GM04503 (cell line): ENCODE measurements around the gene RBM17.
A peak's percentile ranks its signal among the peaks of the same experiment; 100 is the strongest.
"Not testable (repeated sequence)": the region's sequence is repeated elsewhere in the genome, so short reads cannot be mapped to it uniquely, and the experiment has no call there.

ENCODE experiments used
- DNase-seq: peaks from one replicate; pipeline ENCODE4 v3.0.0-alpha.2; 2012; ENCODE audit warnings: low read depth

Gene RBM17, protein sequence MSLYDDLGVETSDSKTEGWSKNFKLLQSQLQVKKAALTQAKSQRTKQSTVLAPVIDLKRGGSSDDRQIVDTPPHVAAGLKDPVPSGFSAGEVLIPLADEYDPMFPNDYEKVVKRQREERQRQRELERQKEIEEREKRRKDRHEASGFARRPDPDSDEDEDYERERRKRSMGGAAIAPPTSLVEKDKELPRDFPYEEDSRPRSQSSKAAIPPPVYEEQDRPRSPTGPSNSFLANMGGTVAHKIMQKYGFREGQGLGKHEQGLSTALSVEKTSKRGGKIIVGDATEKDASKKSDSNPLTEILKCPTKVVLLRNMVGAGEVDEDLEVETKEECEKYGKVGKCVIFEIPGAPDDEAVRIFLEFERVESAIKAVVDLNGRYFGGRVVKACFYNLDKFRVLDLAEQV

DNA sequence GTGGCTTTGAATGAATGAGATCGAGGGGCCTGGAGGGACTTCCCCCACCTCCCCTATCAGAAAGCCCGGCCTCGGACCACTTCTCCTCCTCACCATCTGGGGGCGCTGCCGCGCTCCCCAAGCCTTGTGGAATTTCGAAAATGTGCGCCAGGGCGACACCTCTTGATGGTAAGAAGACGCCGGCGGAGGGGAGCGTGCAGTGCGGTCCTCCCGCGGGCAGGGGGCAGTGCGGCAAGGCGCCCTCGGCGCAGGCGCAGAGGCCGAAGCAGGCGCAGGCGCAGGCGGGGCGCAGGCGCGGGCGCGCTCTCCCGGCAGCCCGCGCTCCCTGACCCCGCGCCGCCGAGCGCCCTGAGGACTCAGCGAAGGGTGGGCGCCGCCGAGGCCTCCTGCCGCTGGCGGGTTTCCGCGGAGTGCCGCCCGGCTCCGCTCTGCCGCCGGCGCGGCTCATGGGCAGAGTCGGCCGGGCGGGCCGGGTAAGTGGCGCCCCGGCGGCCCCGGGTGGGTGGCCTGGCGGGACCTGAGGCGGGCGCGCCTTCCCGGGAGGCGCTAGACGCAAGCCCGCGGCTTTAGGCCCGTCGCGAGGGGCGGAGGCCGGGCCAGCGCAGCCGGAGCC, at the start of gene RBM17:
TSS of gene RBM17 (plus strand) at position 314 of the 613 bp plus-strand sequence. CDS start 8,032 bp downstream, outside the sequence.
- peak; percentile 64 for DNase-seq

DNA sequence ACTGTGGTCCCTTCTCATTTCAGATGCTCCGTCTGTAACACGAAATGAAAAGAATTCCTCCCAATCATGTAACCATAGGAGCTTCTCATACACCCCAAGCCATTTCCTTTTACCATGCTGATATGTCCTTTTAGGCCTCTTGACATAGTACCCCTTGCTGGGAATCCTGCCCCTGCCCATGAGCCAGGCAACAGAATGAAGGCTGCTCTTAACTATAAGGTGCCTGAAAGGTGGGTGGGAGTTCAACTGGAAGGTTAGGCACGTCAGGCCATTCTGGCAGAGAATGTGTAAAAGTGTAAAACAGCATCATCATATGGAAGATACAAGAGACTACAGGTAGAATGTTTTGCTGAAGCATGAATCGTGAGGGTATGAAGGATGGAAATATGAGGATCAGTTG, 49.1 kb upstream of the RBM17 start:
- DNase-seq: no peak

DNA sequence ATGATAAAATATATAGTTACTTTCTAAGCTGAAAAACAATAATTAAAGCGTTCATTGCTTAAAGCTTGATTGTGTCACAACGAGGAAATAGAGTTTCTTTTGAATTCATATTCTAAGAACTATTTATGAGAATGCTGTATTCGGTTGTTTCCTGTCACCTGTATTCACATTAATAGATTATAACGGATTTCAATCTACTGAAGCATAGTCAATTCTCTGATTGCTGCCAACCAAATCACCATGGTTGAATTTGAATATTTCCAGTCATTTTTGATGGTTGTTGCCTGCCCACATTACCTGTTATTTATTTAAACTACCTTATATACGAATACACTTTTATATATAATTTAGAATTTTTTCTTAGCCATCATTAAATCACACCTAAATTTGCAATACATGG, 48.6 kb upstream of the RBM17 start:
- DNase-seq: no peak

DNA sequence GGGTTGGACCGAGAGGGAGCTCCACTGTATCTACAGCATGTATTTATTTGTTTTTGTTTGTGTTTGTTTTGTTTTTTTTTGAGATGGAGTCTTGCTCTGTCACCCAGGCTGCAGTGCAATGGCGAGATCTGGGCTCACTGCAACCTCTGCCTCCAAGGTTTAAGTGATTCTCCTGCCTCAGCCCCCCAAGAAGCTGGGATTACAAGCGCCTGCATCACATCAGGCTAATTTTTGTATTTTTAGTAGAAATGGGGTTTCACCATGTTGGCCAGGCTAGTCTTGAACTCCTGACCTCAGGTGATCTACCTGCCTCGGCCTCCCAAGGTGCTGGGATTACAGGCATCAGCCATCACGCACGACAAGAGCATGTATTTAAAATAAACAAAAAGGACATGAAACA, 45.5 kb upstream of the RBM17 start:
- not testable (repeated sequence) for DNase-seq

DNA sequence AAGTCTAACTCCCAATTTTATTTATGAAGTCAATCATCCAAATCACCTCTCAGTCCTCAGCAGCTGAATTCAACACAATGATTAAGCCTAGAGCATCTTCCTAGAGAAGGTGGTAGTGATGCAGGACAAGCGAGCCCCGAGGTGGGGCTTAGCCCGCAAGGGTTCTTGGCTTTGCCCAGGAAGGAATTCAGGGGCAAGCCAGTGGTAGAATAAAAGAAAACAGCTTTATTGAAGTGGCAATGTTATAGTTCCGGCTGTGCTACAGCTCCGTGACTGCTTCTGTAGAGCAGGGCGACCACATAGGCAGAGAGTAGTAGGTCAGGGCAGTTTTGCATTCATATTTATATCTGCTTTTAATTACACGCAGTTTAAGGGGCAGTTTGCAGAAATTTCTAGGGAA, 44.8 kb upstream of the RBM17 start:
- no peak for DNase-seq

DNA sequence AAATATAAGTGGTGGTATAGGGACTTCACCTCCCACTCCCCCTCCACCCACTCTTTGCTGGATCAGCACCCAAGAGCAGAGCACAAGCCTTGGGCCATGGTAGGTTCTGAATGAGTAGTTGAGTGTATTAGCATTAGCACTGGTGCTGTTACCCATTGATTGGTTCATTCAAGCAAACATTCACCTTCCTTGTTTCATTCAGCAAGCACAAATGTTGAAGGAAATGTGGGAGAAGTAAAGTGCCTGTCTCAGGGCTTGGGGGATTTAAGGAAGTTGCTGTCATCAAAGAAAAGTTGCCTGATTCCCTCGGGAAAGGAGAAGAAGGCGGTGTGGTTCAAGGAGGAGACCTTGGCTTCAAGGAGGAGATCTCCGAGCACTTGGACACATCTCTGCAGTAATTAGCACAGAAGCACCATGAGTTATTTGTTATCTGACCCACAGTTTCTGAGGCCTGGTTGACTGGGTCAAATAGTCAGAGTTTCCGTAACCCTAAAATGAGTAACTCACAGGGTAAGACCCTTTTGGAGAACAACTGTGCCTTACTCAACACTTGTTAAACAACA, 44.0 kb upstream of the RBM17 start:
- DNase-seq: no peak

DNA sequence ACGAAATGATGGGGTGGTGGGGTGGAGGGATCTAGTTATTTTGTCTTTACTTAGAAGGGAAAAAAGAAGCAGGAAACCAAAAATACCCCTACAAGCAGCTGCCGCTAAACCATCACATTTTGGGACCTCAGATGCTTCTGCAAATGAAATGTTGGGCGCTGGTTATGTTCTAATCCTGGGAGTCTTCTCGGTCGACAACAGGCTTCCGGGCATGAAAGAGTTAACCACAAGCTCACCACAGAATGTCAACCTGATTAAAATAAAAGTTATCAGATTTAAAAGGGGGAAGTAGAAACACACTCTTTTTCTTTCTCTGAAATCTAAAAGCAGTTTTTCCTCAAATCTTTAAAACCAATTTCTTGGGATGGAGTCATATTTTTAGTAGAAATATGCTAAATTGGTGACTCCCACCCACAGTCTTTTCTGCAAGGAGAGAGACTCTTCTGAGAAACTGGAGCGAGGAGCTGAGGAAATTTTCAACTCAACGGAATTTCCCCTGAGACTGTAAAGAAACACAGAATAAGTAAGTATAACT, 43.5 kb upstream of the RBM17 start:
- DNase-seq: no peak

DNA sequence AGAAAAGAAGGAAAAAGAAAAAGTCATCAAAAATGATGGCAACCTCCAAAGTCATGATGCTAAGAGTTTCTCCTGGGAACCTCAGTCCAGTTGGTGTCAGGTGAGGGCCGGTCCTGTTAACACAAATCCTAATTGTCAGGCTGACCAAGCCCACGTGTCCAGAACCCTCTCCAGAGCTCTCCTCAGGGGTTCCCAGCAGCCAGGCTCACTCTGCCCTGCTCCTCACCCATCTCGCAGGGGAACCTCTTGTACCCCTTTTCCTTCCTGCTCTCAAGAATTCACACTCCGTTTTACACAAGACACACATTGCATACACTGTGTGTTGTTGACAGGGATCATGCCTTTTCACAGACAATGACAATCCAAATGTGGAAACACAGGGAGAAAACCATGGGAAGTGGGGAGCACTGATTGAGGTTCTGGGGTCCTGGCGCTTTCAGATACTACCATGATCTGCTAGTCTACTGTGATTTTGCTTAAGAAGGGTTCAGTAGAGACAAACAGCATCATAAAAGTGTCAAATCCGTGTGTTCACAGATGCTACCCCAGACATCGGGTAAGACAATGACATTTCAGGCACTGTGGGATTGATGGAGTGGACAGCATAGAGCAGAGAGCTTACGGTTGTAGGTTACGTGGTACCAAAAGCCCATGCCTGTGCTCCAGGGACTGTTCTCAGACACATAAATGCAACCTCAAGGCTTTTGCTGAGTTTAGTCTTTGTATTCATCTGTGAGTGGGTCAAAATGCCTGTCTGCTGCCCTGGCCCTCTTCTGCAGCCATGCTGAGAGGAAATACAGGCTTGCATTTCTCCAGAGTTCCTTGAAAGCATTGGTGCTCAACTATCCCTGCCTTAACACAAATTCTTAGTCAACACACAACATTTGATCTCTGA, 42.7 kb upstream of the RBM17 start:
- DNase-seq: no peak

DNA sequence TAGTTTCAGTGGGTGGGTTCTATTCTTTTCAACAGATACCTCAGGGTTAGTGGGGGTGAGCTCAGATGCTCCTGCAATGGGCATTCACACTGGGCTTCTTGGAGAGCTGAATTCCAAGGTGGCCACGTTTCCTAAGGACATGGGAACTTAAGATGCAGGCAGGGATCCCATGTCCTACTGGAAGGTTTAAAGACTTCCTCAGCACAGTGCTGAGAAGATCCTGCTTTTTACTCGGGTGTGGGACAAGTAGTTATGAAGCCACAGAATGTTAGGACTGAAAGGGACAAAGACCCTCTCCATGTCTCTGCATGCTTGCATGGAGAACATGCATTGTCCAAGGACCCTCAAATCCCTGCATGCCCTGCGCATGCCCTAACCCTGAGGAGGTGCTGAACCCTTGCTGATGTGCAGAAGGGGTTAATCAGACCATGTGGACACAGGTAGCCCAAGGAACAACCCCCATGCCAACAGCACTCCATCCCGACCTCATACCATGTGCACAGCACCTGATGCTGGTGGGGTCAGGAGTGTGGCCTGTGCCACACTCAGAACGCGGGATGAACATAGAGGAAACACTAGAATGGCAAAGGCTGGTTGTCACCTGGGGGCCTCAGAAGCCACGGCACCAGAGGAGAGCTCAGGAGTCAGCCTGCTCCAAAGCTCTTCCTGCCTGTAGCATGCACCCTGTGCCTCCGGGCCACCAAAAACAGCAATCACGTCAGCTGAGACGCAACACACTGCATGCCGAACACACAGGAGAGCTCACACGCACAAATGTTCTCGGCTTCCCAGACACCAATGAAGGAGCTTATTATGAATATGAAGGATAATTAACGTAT, 41.8 kb upstream of the RBM17 start:
- no peak for DNase-seq

DNA sequence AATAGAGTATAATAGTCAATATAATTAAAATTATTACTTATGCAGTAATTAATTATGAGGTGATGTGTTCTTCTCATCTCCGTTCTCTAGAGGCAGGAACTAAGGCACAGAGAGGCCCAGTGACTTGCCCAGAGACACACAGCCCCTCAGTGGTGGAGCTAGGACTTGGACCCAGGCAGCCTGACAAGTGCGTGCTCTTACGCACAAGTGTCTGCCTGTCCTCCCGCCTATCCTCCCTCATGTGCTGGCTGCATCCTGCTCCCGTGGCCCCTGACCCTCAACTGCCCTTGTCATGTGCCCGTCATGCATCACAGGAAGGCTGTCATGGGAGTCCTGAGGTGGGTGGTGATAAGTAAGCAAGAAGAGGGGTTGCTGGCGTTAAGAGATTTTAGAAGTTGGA, 41.0 kb upstream of the RBM17 start:
- no peak for DNase-seq

DNA sequence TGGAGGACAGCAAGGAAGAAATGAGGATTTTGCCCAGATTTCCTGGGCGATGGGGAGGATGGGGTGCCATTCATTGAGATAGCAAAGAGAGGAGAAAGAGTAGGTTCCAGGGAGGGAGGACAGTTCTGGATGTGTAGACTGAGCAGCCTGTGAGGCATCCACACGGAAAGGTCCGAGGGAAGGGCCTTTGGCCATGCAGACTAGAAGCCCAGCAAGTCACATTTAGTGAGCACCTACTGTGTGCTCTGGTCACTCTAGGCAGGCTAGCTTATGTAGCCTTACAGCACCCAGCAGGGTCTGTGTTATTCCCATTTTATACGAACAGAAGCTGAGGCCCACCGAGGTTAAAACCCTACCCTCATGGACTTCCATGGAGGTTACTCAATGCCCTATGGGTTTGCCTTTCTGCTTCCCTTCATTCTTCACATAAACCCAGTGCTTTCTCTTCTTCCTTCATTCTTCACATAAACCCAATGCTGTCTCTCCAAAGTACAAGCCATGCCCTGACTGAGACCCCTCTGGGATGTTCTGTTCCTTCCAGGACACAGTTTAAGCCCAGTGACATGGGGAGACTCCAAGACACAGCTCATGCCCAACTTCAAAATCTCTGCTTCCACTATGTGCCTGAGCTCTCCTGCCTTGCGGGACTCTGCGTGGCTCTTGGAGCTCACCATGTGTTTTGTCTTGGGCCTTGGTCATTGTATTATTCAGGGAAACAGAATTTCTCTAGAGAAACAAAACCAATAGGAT, 40.4 kb upstream of the RBM17 start:
- DNase-seq: no peak

DNA sequence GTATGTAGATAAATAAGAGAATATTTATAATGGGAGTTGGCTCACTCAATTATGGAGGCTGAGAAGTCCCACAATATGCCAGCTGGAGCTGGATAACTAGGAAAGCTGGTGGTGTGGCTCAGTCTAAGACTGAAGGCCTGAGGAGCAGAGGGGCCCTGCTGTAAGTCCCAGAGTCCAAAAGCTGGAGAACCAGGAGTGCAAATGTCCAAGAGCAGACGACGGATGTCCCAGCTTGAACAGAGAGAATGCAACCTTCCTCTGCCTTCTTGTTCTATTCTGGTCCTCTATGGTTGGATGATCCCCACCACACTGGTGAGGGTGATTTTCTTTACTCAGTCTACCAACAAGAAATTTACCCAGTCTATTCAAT, 39.8 kb upstream of the RBM17 start:
- DNase-seq: no peak

DNA sequence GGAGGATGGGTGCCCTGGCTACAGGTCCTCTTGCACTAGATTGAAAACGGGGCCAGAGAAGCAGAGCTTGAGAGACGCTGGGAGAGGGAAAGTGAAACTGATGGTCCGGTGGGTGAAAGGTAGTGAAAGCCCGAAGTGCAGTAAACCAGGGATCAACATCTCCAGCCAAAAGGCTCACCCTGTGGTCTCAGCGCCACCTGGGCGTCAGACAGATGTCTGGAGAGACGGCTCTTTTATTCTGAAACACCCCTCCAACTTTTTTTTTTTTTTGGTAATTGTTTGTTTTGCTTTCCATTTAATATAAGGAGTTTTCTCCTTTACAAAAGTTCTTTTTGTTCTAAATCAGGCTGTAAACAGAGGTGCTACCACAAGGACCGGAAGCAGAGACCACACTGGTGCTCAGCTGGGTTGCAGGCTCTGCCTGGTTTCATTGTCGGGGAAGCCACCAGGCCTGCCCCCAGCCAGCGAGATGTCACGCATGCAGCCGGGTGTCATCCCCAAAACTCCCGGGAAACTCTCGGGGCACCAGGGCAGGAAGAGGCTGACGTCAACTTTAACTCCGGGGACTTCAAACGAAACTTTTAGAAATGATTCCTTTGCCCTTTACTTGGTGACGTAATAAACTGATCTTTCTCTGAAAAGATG, 37.9 kb upstream of the RBM17 start:
- DNase-seq: peak; percentile 5

DNA sequence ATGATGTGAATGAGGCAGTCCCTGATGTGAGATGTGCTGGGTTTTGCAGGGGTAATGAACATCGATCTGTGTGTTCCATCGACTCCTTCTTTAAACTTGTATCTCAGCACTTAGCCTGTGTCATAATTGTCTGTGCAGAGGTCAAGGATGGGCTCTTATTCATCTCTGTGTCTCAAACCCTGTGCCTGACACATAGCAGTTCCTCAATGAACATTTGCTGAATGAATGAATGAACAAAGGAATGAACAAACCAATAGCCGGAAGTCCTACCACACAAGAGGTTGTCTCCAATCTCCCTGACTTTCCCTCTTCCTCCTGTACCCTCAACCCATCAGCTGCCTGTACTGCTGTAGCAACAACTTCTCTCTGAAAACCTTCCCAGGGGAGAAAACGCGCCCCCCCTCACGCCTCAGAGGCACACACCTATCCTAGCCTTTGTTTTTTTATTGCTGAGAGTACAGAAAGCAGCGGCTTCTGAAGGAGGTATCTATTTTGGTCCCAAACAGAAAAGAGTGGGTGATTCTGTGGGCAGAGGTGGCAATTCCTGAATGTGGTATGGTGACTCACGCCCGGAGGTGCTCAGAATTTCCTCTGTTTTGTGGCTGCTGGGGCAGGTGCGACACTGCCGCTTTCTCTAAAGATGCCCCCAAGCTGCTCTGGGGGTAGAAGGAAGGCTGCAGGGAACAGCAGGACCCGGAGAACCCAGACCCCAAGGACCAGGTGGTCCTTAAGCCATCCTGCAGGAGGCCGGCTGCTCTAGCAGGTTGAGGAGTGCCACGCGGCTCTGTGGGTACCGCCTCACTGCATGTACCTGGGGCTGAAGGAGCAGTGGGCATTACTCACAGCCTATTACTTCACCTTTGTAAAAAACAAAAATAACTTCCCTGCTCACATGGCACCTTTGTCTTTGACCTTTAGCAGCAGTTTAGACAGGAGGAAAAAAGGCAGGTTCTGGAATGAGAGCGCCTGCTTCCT, 36.3 kb upstream of the RBM17 start:
- DNase-seq: no peak

DNA sequence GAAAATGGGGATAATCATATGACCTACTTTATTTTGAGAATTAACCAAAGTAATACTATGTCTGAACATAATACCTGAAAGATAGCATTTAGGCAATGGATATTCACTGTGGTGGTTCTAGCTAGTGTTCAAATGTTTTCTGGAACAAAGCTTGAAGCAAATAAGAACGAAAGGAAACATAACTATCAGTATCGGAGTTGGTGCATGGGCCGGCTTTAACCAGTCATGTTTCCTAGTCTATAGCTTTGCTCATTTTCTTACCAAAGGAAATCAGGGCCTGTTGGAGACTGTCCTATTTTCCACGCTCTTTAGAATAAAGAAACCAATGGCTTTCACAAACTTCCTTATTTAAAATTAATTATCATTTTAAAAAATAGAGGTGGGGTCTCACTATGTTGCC, 35.5 kb upstream of the RBM17 start:
- no peak for DNase-seq

DNA sequence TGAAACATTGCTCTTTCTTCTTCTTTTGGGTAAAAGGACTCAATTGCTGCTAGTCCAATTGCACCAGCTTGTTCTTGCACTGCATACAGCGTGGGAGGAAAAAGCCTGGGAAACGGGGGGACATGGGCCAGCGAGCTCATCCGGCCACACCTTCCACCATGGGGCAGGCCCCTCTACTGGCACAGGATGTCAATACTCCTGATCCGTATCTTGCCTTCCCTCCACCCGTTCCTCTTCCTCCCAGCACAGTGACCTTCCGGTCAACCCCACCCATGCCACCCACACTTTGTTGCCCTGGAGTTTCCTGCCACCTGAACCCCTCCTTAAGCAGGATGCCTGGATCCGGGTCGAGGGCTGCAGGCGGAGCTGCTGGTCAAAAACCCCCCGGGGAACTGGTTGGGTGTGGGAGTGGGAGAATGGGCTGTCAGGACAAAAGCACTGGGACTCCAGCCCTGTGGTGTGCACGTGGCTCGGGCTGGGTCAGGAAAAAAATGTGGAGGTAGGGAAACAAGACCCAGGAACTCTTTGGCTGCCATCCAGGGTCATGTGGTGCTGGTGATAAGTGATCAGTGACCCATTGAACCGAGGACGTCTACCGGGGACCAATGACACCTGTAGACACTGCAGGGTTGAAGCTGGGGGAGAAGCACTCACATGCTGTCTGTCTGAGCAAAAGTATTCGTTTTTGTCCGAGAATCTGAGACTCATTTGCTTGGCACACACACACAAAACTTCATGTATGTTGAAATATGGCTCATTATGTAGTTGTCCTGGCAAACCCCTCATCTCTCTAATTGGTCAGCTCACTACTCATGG, 34.8 kb upstream of the RBM17 start:
- no peak for DNase-seq

DNA sequence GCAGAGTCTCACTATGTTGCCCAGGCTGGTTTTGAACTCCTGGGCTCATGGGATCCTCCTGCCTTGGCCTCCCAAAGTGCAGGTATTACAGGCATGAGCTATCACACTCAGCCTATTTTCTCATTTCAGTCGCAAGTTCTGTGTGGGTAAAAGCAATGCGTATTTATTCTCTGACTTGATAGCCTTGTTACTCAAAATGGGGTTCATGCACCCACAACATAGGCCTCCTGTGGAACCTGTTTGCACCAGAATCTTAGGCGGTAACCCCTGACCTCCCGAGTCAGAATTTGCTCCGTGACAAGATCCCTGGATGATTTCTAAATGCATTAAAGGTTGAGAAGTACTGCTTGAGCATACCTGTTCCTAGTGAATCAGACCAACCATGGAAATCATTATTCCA, 34.0 kb upstream of the RBM17 start:
- no peak for DNase-seq

DNA sequence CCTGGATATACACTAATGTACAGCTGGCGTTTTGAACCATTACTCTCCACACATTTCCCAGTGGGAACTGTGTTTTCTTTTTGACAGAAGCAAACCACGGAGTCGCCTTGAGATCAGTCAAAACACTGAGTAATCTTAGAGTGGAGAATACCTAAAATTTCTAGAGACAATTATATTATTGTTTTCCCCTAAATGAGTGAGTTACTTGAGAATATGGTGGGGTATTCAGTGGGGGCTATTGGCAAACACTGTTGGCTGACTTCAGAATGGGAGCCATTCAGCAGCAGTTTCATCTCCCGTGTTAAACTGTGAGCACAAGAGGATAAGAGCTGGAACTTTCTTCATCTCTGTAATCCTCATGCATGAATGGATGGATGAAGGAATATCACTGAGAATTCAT, 32.9 kb upstream of the RBM17 start:
- DNase-seq: no peak
